Measurements from ENCODE around the gene ARMC9.
"Not testable (repeated sequence)": the region's sequence is repeated elsewhere in the genome, so short reads cannot be mapped to it uniquely, and the experiment has no call there.

The ARMC9 gene

GRCh38 chr2:231342061-231342711 lies 143.8 kb downstream of the ARMC9 start:
- DNase-seq (ENCODE audit: low spot score), result no peak

- DNase-seq (ENCODE audit: low spot score), result no peak
Observed at GRCh38 chr2:231343006-231343710, 144.7 kb downstream of the ARMC9 start.

GRCh38 chr2:231343988-231344387 lies 145.6 kb downstream of the ARMC9 start:
- no peak for DNase-seq (ENCODE audit: low spot score)

GRCh38 chr2:231344851-231345250 lies 146.4 kb downstream of the ARMC9 start:
- DNase-seq (ENCODE audit: low spot score), result no peak

GRCh38 chr2:231347081-231347480 lies 148.7 kb downstream of the ARMC9 start:
- DNase-seq (ENCODE audit: low spot score), result no peak

- DNase-seq (ENCODE audit: low spot score), result no peak
Observed at GRCh38 chr2:231347638-231348037, 149.2 kb downstream of the ARMC9 start.

GRCh38 chr2:231348173-231348572 lies 149.7 kb downstream of the ARMC9 start:
- DNase-seq (ENCODE audit: low spot score), result no peak

GRCh38 chr2:231348704-231349373 lies 150.4 kb downstream of the ARMC9 start:
- no peak for DNase-seq (ENCODE audit: low spot score)

- not testable (repeated sequence) for DNase-seq (ENCODE audit: low spot score)
Observed at GRCh38 chr2:231349374-231349735, 150.9 kb downstream of the ARMC9 start.

GRCh38 chr2:231351648-231352047 lies 153.2 kb downstream of the ARMC9 start:
- DNase-seq (ENCODE audit: low spot score), result no peak

- DNase-seq (ENCODE audit: low spot score), result no peak
Observed at GRCh38 chr2:231353469-231353868, 155.0 kb downstream of the ARMC9 start.

- no peak for DNase-seq (ENCODE audit: low spot score)
Observed at GRCh38 chr2:231355508-231356465, 157.4 kb downstream of the ARMC9 start.

GRCh38 chr2:231356466-231356844 lies 158.0 kb downstream of the ARMC9 start:
- DNase-seq (ENCODE audit: low spot score), result no peak

GRCh38 chr2:231357048-231357447 lies 158.6 kb downstream of the ARMC9 start:
- no peak for DNase-seq (ENCODE audit: low spot score)

- no peak for DNase-seq (ENCODE audit: low spot score)
Observed at GRCh38 chr2:231357931-231358330, 159.5 kb downstream of the ARMC9 start.

- no peak for DNase-seq (ENCODE audit: low spot score)
Observed at GRCh38 chr2:231359441-231359840, 161.0 kb downstream of the ARMC9 start.

- DNase-seq (ENCODE audit: low spot score), result no peak
Observed at GRCh38 chr2:231359948-231360347, 161.5 kb downstream of the ARMC9 start.

- no peak for DNase-seq (ENCODE audit: low spot score)
Observed at GRCh38 chr2:231360401-231360800, 162.0 kb downstream of the ARMC9 start.

GRCh38 chr2:231360881-231361371 lies 162.5 kb downstream of the ARMC9 start:
- no peak for DNase-seq (ENCODE audit: low spot score)

GRCh38 chr2:231361701-231362554 lies 163.5 kb downstream of the ARMC9 start:
- DNase-seq (ENCODE audit: low spot score), result peak; percentile 13

- DNase-seq (ENCODE audit: low spot score), result no peak
Observed at GRCh38 chr2:231362555-231363184, 164.2 kb downstream of the ARMC9 start.

Data from activated CD4-positive, alpha-beta T cell treated with anti-CD3 and anti-CD28 coated beads, Interleukin-2, Interleukin-4, amounts not matched to agents 100 ng/mL and 50 ng/mL, durations not matched to agents 16 hours and 8 hours (primary cell).